Parathyroid adenoma (tissue), 2 donors: Measurements from ENCODE around the gene CHD3.
A peak's percentile ranks its signal among the peaks of the same experiment; 100 is the strongest.

ENCODE experiments used
- H2AFZ ChIP-seq: fragments of 300-600 bp; sonication (generic); one replicate; pipeline ENCODE4 v1.7.0; 2017; ENCODE audit warnings: antibody characterized with exemption, mild to moderate bottlenecking
- H3K27ac ChIP-seq: fragments of 300-600 bp; sonication (generic); one replicate; pipeline ENCODE4 v1.7.0; 2017
- H3K27me3 ChIP-seq: fragments of 300-600 bp; sonication (generic); one replicate; pipeline ENCODE4 v1.7.0; 2017; ENCODE audit warnings: low read length; ENCODE audit not compliant: control insufficient read depth, insufficient read depth
- H3K36me3 ChIP-seq: fragments of 300-600 bp; sonication (generic); one replicate; pipeline ENCODE4 v1.7.0; 2017; ENCODE audit warnings: low read length; ENCODE audit not compliant: control insufficient read depth, insufficient read depth
- H3K4me1 ChIP-seq: fragments of 300-600 bp; sonication (generic); one replicate; pipeline ENCODE4 v1.7.0; 2017; ENCODE audit warnings: control low read depth
- H3K4me2 ChIP-seq: fragments of 300-600 bp; sonication (generic); one replicate; pipeline ENCODE4 v1.7.0; 2017; ENCODE audit warnings: low read length
- H3K4me3 ChIP-seq: fragments of 300-600 bp; sonication (generic); one replicate; pipeline ENCODE4 v1.7.0; 2017; ENCODE audit warnings: low read depth, low read length
- H3K79me2 ChIP-seq: fragments of 300-600 bp; sonication (generic); one replicate; pipeline ENCODE4 v1.7.0; 2017; ENCODE audit warnings: control low read depth
- H3K9ac ChIP-seq: fragments of 300-600 bp; sonication (generic); one replicate; pipeline ENCODE4 v1.7.0; 2017; ENCODE audit warnings: mild to moderate bottlenecking
- H3K9me3 ChIP-seq: fragments of 300-600 bp; sonication (generic); one replicate; pipeline ENCODE4 v1.7.0; 2017; ENCODE audit warnings: low read length; ENCODE audit not compliant: control insufficient read depth
- CTCF ChIP-seq: fragments of 300-600 bp; sonication (generic); IDR thresholded peaks from one replicate; pipeline ENCODE4 v1.7.0; 2017; ENCODE audit warnings: antibody characterized with exemption, mild to moderate bottlenecking
- donor health status: primary hyperparathyroidism.

CHD3 gene

DNA sequence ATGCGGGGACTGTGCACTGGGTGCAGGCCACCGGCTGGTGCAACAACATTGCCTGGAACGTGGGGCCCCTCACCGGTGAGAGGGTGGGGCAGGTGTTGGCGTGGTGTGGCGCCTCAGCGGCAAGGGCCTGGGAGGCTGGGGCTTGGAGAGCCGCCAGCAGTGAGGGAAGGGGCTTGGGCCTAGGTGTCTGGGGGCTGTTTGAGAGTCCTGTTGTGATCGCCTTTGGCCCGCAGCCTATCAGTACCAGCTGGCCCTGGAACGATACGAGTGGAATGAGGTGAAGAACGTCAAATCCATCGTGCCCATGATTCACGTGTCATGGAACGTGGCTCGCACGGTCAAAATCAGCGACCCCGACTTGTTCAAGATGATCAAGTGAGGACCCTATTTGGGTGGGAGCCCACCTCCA lies 36.3 kb upstream of the CHD3 start:
- H3K79me2 ChIP-seq, result no peaks in the 10 kb centered on the region
- no peaks in the 10 kb centered on the region for H3K9me3 ChIP-seq
- no peak for TF ChIP-seq CTCF
- no peak overlapping the region for H3K4me3 ChIP-seq
- H2AFZ ChIP-seq, result no peak overlapping the region
- H3K4me2 ChIP-seq, result peak overlapping the region; percentile 66
- no peaks in the 10 kb centered on the region for H3K36me3 ChIP-seq
- peaks cover 15% of the 10 kb centered on the region for H3K4me1 ChIP-seq
- H3K9ac ChIP-seq, result no peak overlapping the region
- no peaks in the 10 kb centered on the region for H3K27me3 ChIP-seq
- peak overlapping the region; percentile 16 for H3K27ac ChIP-seq

DNA sequence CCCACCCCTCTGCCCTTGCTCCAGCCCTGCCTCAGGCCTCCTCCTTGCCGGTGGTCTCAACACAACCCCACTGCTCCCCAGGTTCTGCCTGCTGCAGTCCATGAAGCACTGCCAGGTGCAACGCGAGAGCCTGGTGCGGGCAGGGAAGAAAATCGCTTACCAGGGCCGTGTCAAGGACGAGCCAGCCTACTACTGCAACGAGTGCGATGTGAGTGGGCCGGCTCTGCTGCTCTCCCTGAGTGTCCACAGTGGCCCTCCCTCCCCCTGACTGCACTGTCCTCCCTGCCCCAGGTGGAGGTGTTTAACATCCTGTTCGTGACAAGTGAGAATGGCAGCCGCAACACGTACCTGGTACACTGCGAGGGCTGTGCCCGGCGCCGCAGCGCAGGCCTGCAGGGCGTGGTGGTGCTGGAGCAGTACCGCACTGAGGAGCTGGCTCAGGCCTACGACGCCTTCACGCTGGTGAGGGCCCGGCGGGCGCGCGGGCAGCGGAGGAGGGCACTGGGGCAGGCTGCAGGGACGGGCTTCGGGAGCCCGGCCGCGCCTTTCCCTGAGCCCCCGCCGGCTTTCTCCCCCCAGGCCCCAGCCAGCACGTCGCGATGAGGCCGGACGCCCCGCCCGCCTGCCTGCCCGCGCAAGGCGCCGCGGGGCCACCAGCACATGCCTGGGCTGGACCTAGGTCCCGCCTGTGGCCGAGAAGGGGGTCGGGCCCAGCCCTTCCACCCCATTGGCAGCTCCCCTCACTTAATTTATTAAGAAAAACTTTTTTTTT lies 35.5 kb upstream of the CHD3 start:
- Histone ChIP-seq H3K9me3 (no peaks in the 10 kb centered on the region), H2AFZ (no peak overlapping the region), H3K27me3 (no peaks in the 10 kb centered on the region), H3K4me1 (peaks cover 15% of the 10 kb centered on the region), H3K27ac (no peak overlapping the region), H3K9ac (no peak overlapping the region), H3K36me3 (no peaks in the 10 kb centered on the region), H3K79me2 (no peaks in the 10 kb centered on the region), H3K4me3 (no peak overlapping the region), H3K4me2 (no peak overlapping the region)
- no peak for TF ChIP-seq CTCF

GRCh38 chr17:7853691-7854038 lies 34.9 kb upstream of the CHD3 start:
- no peaks in the 10 kb centered on the region for H3K9me3 ChIP-seq
- no peak overlapping the region for H3K4me2 ChIP-seq
- H3K4me3 ChIP-seq, result no peak overlapping the region
- H3K27me3 ChIP-seq, result no peaks in the 10 kb centered on the region
- no peak for TF ChIP-seq CTCF
- no peaks in the 10 kb centered on the region for H3K36me3 ChIP-seq
- peak overlapping the region; percentile 13 for H3K27ac ChIP-seq
- H2AFZ ChIP-seq, result no peak overlapping the region
- H3K79me2 ChIP-seq, result no peaks in the 10 kb centered on the region
- peaks cover 20% of the 10 kb centered on the region for H3K4me1 ChIP-seq
- no peak overlapping the region for H3K9ac ChIP-seq

GRCh38 chr17:7854078-7854777 lies 34.4 kb upstream of the CHD3 start:
- Histone ChIP-seq H3K4me2 (no peak overlapping the region), H2AFZ (no peak overlapping the region), H3K36me3 (no peaks in the 10 kb centered on the region), H3K4me3 (no peak overlapping the region), H3K4me1 (peaks cover 20% of the 10 kb centered on the region), H3K9me3 (no peaks in the 10 kb centered on the region), H3K27ac (peak overlapping the region; percentile 13), H3K79me2 (no peaks in the 10 kb centered on the region), H3K9ac (no peak overlapping the region), H3K27me3 (no peaks in the 10 kb centered on the region)
- no peak for TF ChIP-seq CTCF
